Lower leg skin (tissue), 4 donors: Measurements from ENCODE around the gene NSUN7. TPM values are rescaled to one million over a fixed set of nuclear protein-coding genes. Genes with fewer than 3 reads are reported as not detected.

Experiments
- DNase-seq, 2 donors: peaks; one replicate each; pipeline ENCODE4 v3.0.0-alpha.2; 2019; ENCODE audit warnings: low spot score in 2 of 2
- H3K4me3 ChIP-seq: fragments of 200-600 bp; sonication (generic); 2 replicates; pipeline ENCODE4 v1.5.1; 2017; ENCODE audit warnings: mild to moderate bottlenecking, low read depth; ENCODE audit not compliant: poor library complexity, severe bottlenecking
- POLR2A ChIP-seq, 2 donors: fragments of 450-650 bp; IDR thresholded peaks; one replicate each; pipeline ENCODE4 v1.6.1; 2016 to 2017; ENCODE audit warnings: antibody characterized with exemption in 2 of 2, mild to moderate bottlenecking in 1 of 2, moderate library complexity in 1 of 2
- whole genome bisulfite sequencing, 2 donors: methylation state at CpG; one replicate each; pipeline ENCODE4 v1.1.5; 2018; 5-methylcytosine and 5-hydroxymethylcytosine counted together
- intact Hi-C: fragments of 100-400 bp; cut with DNase I; formaldehyde crosslinking; loops from one replicate; pipeline ENCODE4 v1.15.0; 2023; ENCODE audit warnings: low total_unique reads
- total RNA-seq, 4 donors: library from RNA; depleted of rRNA; stranded (reverse); fragments of >200 nt; gene quantifications; one replicate each; pipeline ENCODE4 v1.1.0, GENCODE V29; 2016
- TF ChIP-seq, protein P1 (sequence below), 3 donors: fragments of 450-650 bp; IDR thresholded peaks; one replicate each; pipeline ENCODE4 v1.5.1; 2016; ENCODE audit warnings: antibody characterized with exemption in 3 of 3, mild to moderate bottlenecking in 3 of 3, moderate library complexity in 2 of 3

Gene NSUN7
- total RNA-seq, 4 donors from 2014 or later: 1.7 to 4.9 (median 3.3) TPM

- H3K4me3 ChIP-seq: no peak overlapping the region
- DNase-seq: no peak
- intact Hi-C loops: no loop called here
- TF ChIP-seq POLR2A (IDR thresholded peaks at IDR 0.05): no peak
- TF ChIP-seq, protein P1, sequence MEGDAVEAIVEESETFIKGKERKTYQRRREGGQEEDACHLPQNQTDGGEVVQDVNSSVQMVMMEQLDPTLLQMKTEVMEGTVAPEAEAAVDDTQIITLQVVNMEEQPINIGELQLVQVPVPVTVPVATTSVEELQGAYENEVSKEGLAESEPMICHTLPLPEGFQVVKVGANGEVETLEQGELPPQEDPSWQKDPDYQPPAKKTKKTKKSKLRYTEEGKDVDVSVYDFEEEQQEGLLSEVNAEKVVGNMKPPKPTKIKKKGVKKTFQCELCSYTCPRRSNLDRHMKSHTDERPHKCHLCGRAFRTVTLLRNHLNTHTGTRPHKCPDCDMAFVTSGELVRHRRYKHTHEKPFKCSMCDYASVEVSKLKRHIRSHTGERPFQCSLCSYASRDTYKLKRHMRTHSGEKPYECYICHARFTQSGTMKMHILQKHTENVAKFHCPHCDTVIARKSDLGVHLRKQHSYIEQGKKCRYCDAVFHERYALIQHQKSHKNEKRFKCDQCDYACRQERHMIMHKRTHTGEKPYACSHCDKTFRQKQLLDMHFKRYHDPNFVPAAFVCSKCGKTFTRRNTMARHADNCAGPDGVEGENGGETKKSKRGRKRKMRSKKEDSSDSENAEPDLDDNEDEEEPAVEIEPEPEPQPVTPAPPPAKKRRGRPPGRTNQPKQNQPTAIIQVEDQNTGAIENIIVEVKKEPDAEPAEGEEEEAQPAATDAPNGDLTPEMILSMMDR (IDR thresholded peaks at IDR 0.05): no peak
- 47 to 51% methylated on average over 5 of the region's 5 CpGs for WGBS, 2 donors
Observed at GRCh38 chr4:40722576-40723161, 27.1 kb upstream of the NSUN7 start.

- intact Hi-C loops: no loop called here
- H3K4me3 ChIP-seq: no peak overlapping the region
- DNase-seq: no peak
- 93 to 95% methylated on average over 3 of the region's 3 CpGs for WGBS, 2 donors
- TF ChIP-seq, protein P1 (IDR thresholded peaks at IDR 0.05): no peak
- no peak for TF ChIP-seq POLR2A (IDR thresholded peaks at IDR 0.05)
Observed at GRCh38 chr4:40723728-40724127, 26.0 kb upstream of the NSUN7 start.

DNA sequence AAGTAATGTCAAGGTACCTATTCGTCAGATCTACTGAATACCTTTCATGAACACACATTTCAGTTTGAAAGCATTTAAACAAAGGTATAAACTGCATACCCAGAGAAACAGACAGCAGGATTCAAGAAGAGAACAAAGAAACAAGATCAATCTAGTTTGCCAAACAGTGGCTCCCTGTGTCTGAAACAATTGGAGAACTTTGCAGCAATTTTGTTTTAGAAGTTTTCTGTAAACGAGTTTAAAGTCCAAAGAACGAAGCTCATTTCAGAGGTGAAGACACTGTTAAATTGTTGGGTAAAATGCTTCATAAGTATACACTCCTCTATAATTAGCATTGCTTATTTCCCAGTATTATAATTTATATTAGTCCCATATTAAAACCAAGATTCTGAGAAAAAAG is 21.4 kb upstream of the NSUN7 start:
- intact Hi-C loops: no loop called here
- no peak for DNase-seq
- H3K4me3 ChIP-seq: no peak overlapping the region
- TF ChIP-seq, protein P1 (IDR thresholded peaks at IDR 0.05): no peak
- TF ChIP-seq POLR2A (IDR thresholded peaks at IDR 0.05): no peak
- WGBS, 2 donors: 71 to 73% methylated on average over 3 of the region's 3 CpGs

DNA sequence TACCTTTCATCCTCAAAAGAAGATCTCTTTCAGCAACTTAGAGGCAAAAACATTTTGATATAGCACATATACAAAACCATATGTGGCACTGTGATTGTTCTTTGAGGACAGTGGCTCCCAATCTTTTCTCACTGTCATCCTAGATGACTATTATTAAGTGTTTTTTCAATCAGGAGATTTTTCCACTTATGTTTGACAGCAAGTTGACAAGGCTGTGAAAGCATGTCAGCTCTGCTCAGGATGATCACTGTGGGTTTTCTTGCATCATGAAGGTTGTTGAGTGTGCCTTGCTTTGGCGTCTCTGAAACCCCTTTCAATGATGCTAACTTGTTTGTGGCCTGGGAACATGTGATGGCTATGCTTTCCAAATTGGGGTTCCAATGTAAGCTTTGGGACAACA is 20.2 kb upstream of the NSUN7 start:
- TF ChIP-seq, protein P1 (IDR thresholded peaks at IDR 0.05): no peak
- no peak for TF ChIP-seq POLR2A (IDR thresholded peaks at IDR 0.05)
- intact Hi-C loops: no loop called here
- no peak overlapping the region for H3K4me3 ChIP-seq
- no peak for DNase-seq
- WGBS, 2 donors: 81 to 83% methylated on average over 1 of the region's 1 CpG

- no peak overlapping the region for H3K4me3 ChIP-seq
- intact Hi-C loops: no loop called here
- TF ChIP-seq, protein P1 (IDR thresholded peaks at IDR 0.05): no peak
- no peak for TF ChIP-seq POLR2A (IDR thresholded peaks at IDR 0.05)
- 77 to 81% methylated on average over 5 of the region's 5 CpGs for WGBS, 2 donors
- no peak for DNase-seq
Observed at GRCh38 chr4:40730091-40730679, 19.6 kb upstream of the NSUN7 start.

DNA sequence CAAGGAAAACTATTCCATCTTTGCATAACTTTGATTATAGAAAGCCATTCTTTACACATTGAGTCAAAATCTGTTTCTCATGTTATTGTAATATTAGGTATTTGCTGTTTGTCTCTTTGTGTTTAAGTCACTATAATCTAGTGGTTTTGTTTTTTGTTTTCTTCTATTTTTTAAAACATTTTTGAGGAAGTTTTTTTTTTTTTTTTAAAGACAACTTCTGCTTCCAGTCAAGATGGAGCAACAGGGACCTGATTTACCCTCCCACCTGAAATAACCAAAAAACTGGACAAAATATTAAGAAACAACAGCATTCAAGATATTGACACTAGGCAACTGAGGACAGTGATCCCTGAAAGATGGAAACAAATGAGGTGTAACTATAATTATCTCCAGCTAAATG is 18.4 kb upstream of the NSUN7 start:
- intact Hi-C loops: no loop called here
- no peak overlapping the region for H3K4me3 ChIP-seq
- DNase-seq: no peak
- TF ChIP-seq, protein P1 (IDR thresholded peaks at IDR 0.05): no peak
- no peak for TF ChIP-seq POLR2A (IDR thresholded peaks at IDR 0.05)
